ENCODE data around the gene TRAF6. TPM values are rescaled to one million over a fixed set of nuclear protein-coding genes. Genes with fewer than 3 reads are reported as not detected.

Gene TRAF6
- total RNA-seq, 1 experiment from 2014 or later, result 10.9 TPM

- Histone ChIP-seq H3K27me3 (replicated peaks; ENCODE audit: control insufficient read depth, insufficient read depth, low read length) (no peaks in the 10 kb centered on the region), H3K4me1 (peaks cover 35% of the 10 kb centered on the region), H3K36me3 (ENCODE audit: control insufficient read depth, insufficient read depth, low read length) (no peaks in the 10 kb centered on the region), H3K9me3 (no peaks in the 10 kb centered on the region), H3K4me3 (ENCODE audit: low read depth, low read length) (no peak overlapping the region)
- Mint-ChIP-seq H3K4me3 (ENCODE audit: unreplicated experiment) (no peak overlapping the region), H3K4me1 (ENCODE audit: low read depth, unreplicated experiment) (peaks cover 46% of the 10 kb centered on the region), H3K36me3 (ENCODE audit: insufficient read depth, unreplicated experiment) (no peaks in the 10 kb centered on the region), H3K9me3 (ENCODE audit: unreplicated experiment) (no peaks in the 10 kb centered on the region), H3K27ac (ENCODE audit: unreplicated experiment) (peak overlapping the region; percentile 5), H3K27me3 (ENCODE audit: insufficient read depth, unreplicated experiment) (no peaks in the 10 kb centered on the region)
- intact Hi-C loops (cut with micrococcal nuclease; ENCODE audit: unreplicated experiment), result no loop called here
- BruUV-seq (replicated peaks), result no TSS peak
- ChIA-PET CTCF (no interaction called here), POLR2A (no interaction called here)
- no peak for DNase-seq
- TF ChIP-seq CTCF (IDR thresholded peaks at IDR 0.05; ENCODE audit: insufficient read depth in 1 of 2, low read depth in 1 of 2, low read length in 1 of 2, severe bottlenecking in 1 of 2, unreplicated experiment in 1 of 2), result no peak
These were observed 56.4 kb downstream of the TRAF6 start for GRCh38 chr11:36453678-36454077.

DNA sequence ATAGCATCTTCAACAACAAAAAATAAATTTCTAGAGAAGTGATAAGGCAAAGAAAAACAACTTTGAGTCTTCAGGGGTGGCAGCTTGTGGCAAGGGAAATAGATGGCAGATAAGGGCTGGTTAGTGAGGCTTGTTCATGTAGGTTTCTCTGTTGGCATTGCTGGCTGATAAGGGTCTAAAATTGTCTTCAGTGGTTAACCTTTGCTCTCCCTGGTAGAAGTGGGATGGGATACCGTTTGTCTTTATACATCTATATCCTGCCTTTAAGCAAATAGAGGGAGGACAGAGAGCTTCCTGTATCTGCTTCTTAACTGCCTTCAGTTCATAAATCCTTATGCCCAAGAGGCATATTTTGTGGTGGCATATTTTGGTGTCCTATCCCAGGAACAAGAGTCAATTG lies 57.1 kb downstream of the TRAF6 start:
- Histone ChIP-seq H3K9me3 (no peaks in the 10 kb centered on the region), H3K27me3 (replicated peaks; ENCODE audit: control insufficient read depth, insufficient read depth, low read length) (no peaks in the 10 kb centered on the region), H3K4me3 (ENCODE audit: low read depth, low read length) (no peak overlapping the region), H3K36me3 (ENCODE audit: control insufficient read depth, insufficient read depth, low read length) (no peaks in the 10 kb centered on the region), H3K4me1 (peaks cover 35% of the 10 kb centered on the region)
- ChIA-PET CTCF (no interaction called here), POLR2A (no interaction called here)
- Mint-ChIP-seq H3K27me3 (ENCODE audit: insufficient read depth, unreplicated experiment) (no peaks in the 10 kb centered on the region), H3K4me3 (ENCODE audit: unreplicated experiment) (no peak overlapping the region), H3K4me1 (ENCODE audit: low read depth, unreplicated experiment) (peaks cover 46% of the 10 kb centered on the region), H3K27ac (ENCODE audit: unreplicated experiment) (no peak overlapping the region), H3K9me3 (ENCODE audit: unreplicated experiment) (no peaks in the 10 kb centered on the region), H3K36me3 (ENCODE audit: insufficient read depth, unreplicated experiment) (no peaks in the 10 kb centered on the region)
- TF ChIP-seq CTCF (IDR thresholded peaks at IDR 0.05; ENCODE audit: insufficient read depth in 1 of 2, low read depth in 1 of 2, low read length in 1 of 2, severe bottlenecking in 1 of 2, unreplicated experiment in 1 of 2), result no peak
- intact Hi-C loops (cut with micrococcal nuclease; ENCODE audit: unreplicated experiment), result no loop called here
- no peak for DNase-seq
- BruUV-seq (replicated peaks), result no TSS peak

DNA sequence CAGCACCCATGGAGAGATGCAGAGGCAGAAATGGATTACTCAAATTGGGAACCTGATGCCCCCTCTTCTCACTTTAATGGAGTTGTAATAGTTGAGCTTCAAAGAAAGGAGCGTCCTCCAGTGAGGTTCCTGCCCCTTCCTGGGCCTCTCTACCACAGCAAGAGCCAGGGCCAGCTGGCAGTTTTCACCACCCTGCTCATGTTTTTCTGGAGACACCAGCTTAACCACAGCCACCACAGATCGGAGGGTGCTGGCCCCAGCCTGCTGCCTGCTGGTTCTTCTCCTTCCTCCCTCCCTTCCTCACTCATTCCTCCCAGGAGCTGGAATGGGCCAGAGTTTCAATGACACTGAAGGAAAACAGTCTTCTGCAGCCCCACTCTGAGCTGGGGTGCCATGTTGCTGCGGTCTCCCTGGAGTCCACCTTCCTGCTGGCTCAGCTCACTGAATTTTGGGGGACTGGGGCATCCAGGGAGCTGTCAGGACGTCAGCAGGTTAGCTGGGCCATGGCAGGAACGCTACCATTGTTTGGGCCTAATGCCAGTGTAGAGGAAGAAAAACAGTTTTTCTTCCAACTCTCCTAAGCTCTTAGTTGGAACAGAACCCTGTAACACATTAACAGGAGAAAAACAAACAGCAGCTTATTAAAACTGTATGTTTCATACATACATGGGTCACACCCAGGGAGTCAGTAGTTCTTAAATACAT lies 57.7 kb downstream of the TRAF6 start:
- no peak for TF ChIP-seq CTCF (IDR thresholded peaks at IDR 0.05; ENCODE audit: insufficient read depth in 1 of 2, low read depth in 1 of 2, low read length in 1 of 2, severe bottlenecking in 1 of 2, unreplicated experiment in 1 of 2)
- Mint-ChIP-seq H3K36me3 (ENCODE audit: insufficient read depth, unreplicated experiment) (no peaks in the 10 kb centered on the region), H3K4me3 (ENCODE audit: unreplicated experiment) (no peak overlapping the region), H3K27ac (ENCODE audit: unreplicated experiment) (no peak overlapping the region), H3K27me3 (ENCODE audit: insufficient read depth, unreplicated experiment) (no peaks in the 10 kb centered on the region), H3K4me1 (ENCODE audit: low read depth, unreplicated experiment) (peaks cover 46% of the 10 kb centered on the region), H3K9me3 (ENCODE audit: unreplicated experiment) (no peaks in the 10 kb centered on the region)
- DNase-seq, result no peak
- no peaks in the 10 kb centered on the region for H3K9me3 ChIP-seq
- BruUV-seq (replicated peaks), result no TSS peak
- CTCF ChIA-PET, result no interaction called here
- no peaks in the 10 kb centered on the region for H3K27me3 ChIP-seq (replicated peaks; ENCODE audit: control insufficient read depth, insufficient read depth, low read length)
- no peaks in the 10 kb centered on the region for H3K36me3 ChIP-seq (ENCODE audit: control insufficient read depth, insufficient read depth, low read length)
- intact Hi-C loops (cut with micrococcal nuclease; ENCODE audit: unreplicated experiment), result no loop called here
- peaks cover 35% of the 10 kb centered on the region for H3K4me1 ChIP-seq
- no peak overlapping the region for H3K4me3 ChIP-seq (ENCODE audit: low read depth, low read length)
- POLR2A ChIA-PET, result no interaction called here
